ENCODE data around the gene LSM11.

LSM11 gene

DNA sequence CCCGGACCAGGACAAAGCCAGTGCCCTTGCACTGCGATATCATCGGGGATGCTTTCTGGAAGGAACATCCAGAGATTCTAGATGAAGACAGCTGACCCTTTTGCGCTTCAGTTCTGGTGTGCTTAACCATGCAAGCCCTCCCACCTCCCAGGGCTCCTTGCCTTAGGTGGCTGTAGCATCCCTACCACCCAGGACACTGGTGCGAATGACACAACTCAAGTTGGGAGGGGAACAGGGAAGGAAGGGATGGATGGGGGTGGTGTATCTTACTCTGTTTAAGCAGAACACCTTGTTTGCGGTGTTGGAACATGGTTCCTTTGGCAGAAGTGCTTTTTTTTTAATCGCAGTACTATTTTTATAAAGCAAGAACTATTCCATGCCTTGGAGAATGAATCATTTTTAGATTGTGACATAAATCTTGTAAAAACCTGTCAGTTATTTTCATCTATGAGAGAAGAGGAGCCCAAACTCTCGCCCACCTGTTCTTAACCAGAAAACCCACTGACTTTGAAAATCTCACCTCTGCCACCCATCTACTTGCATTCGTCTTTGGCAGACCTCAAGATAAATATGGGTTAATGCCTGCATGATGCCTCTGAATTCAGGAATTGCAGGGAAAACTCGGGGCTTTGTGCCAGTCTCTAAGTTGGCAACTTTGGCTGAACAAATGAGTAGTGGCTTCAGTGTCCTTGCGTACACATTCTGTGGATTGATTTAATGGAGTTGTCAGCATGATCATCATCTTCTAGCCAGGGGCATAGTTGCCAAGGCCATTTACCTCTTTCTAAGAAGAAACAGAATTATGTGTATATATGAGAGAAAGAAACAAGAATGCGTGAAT, 3.9 kb upstream of the LSM11 start:
- TF ChIP-seq POLR2AphosphoS5 (IDR thresholded peaks at IDR 0.05; ENCODE audit: low read depth, low read length) = no peak
- no peak for TF ChIP-seq SIN3A (IDR thresholded peaks at IDR 0.05; ENCODE audit: borderline replicate concordance, insufficient read depth, low read length)
- TF ChIP-seq FOXP2 (optimal IDR thresholded peaks at IDR 0.05; ENCODE audit: borderline replicate concordance, extremely low read depth, extremely low read length, insufficient read depth) = no peak
- no peak for TF ChIP-seq REST (IDR thresholded peaks at IDR 0.05; ENCODE audit: insufficient read depth in 1 of 2, low read depth in 2 of 2, low read length in 2 of 2)
- TF ChIP-seq TAF1 (IDR thresholded peaks at IDR 0.05; ENCODE audit: borderline replicate concordance, insufficient read depth, low read length) = no peak

GRCh38 chr5:157740229-157740610, 3.3 kb upstream of the LSM11 start:
- no peak for TF ChIP-seq FOXP2 (optimal IDR thresholded peaks at IDR 0.05; ENCODE audit: borderline replicate concordance, extremely low read depth, extremely low read length, insufficient read depth)
- no peak for TF ChIP-seq REST (IDR thresholded peaks at IDR 0.05; ENCODE audit: insufficient read depth in 1 of 2, low read depth in 2 of 2, low read length in 2 of 2)
- TF ChIP-seq TAF1 (IDR thresholded peaks at IDR 0.05; ENCODE audit: borderline replicate concordance, insufficient read depth, low read length) = no peak
- no peak for TF ChIP-seq POLR2AphosphoS5 (IDR thresholded peaks at IDR 0.05; ENCODE audit: low read depth, low read length)
- no peak for TF ChIP-seq SIN3A (IDR thresholded peaks at IDR 0.05; ENCODE audit: borderline replicate concordance, insufficient read depth, low read length)

- TF ChIP-seq TAF1 (IDR thresholded peaks at IDR 0.05; ENCODE audit: borderline replicate concordance, insufficient read depth, low read length) (no peak), REST (IDR thresholded peaks at IDR 0.05; ENCODE audit: insufficient read depth in 1 of 2, low read depth in 2 of 2, low read length in 2 of 2) (no peak), FOXP2 (optimal IDR thresholded peaks at IDR 0.05; ENCODE audit: borderline replicate concordance, extremely low read depth, extremely low read length, insufficient read depth) (no peak), SIN3A (IDR thresholded peaks at IDR 0.05; ENCODE audit: borderline replicate concordance, insufficient read depth, low read length) (no peak), POLR2AphosphoS5 (IDR thresholded peaks at IDR 0.05; ENCODE audit: low read depth, low read length) (no peak)
Measured at GRCh38 chr5:157741131-157741530, 2.4 kb upstream of the LSM11 start.

DNA sequence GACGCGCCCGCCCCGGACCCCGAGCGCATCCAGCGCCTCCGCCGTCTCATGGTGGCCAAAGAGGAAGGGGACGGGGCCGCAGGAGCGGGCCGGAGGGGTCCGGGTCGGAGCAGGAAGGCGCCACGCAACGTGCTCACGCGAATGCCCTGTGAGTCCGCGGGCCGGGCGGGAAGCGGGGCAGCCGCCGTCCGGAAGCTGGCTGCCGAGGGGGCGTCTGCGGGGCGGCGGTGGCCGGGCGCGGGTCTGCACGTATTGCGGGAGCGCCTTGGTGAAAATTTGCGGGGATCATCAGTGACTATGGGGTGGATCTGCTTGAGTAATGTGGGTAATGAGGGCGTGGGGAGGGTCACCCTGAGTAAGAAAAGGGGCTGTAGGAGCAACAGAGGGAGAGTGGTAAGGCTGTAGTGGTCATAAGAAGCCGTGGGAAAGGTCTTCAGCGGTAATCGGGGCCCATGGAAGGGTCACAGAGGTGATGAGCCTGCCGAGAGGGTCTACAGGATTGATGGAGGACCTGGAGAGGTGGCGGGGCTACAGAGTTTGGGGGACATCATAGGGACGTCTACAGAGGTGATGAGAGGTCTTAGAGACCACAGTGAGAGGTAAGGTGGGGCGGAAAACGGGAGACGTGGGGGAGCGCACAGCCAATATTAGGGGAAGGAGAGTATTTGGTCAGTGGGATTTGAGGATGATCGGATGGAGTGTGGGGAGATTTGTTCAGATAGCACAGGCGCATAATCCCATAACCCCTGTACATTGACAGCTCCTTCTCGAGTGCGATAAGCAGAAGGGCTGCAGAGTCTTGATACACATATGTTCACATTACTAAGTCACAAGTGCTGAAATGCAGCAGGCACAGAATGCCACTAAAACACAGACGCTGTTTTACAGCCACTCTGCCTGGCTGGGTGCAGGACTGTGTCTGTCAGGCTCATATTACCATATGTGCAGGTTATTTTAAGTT, 819 bp downstream of the LSM11 start:
- no peak for TF ChIP-seq SIN3A (IDR thresholded peaks at IDR 0.05; ENCODE audit: borderline replicate concordance, insufficient read depth, low read length)
- no peak for TF ChIP-seq REST (IDR thresholded peaks at IDR 0.05; ENCODE audit: insufficient read depth in 1 of 2, low read depth in 2 of 2, low read length in 2 of 2)
- no peak for TF ChIP-seq FOXP2 (optimal IDR thresholded peaks at IDR 0.05; ENCODE audit: borderline replicate concordance, extremely low read depth, extremely low read length, insufficient read depth)
- no peak for TF ChIP-seq TAF1 (IDR thresholded peaks at IDR 0.05; ENCODE audit: borderline replicate concordance, insufficient read depth, low read length)
- no peak for TF ChIP-seq POLR2AphosphoS5 (IDR thresholded peaks at IDR 0.05; ENCODE audit: low read depth, low read length)

Data from PFSK-1 (cell line).